Embryonic facial prominence (tissue), 1 donor: ENCODE data around the gene LRPPRC.
"Not testable (repeated sequence)": the region's sequence is repeated elsewhere in the genome, so short reads cannot be mapped to it uniquely, and the experiment has no call there.

Experiments
- DNase-seq: peaks from one replicate; pipeline ENCODE4 v3.0.0-alpha.2; 2016; ENCODE audit errors: extremely low spot score

Gene LRPPRC

GRCh38 chr2:43977677-43978375 lies 18.0 kb downstream of the LRPPRC start:
- no peak for DNase-seq

- no peak for DNase-seq
Observed at GRCh38 chr2:43960921-43961320, 34.9 kb downstream of the LRPPRC start.

GRCh38 chr2:43958397-43959275 lies 37.2 kb downstream of the LRPPRC start:
- no peak for DNase-seq

GRCh38 chr2:43950383-43951008 lies 45.3 kb downstream of the LRPPRC start:
- no peak for DNase-seq

- DNase-seq, result no peak
Observed at GRCh38 chr2:43948370-43948769, 47.4 kb downstream of the LRPPRC start.

- no peak for DNase-seq
Observed at GRCh38 chr2:43946685-43947084, 49.1 kb downstream of the LRPPRC start.

GRCh38 chr2:43945439-43945838 lies 50.4 kb downstream of the LRPPRC start:
- no peak for DNase-seq

- DNase-seq, result no peak
Observed at GRCh38 chr2:43944915-43945314, 50.9 kb downstream of the LRPPRC start.

- DNase-seq, result no peak
Observed at GRCh38 chr2:43943809-43944452, 51.9 kb downstream of the LRPPRC start.

GRCh38 chr2:43943323-43943722 lies 52.5 kb downstream of the LRPPRC start:
- no peak for DNase-seq

- DNase-seq, result no peak
Observed at GRCh38 chr2:43942881-43943280, 52.9 kb downstream of the LRPPRC start.

GRCh38 chr2:43941966-43942365 lies 53.8 kb downstream of the LRPPRC start:
- DNase-seq, result no peak

- no peak for DNase-seq
Observed at GRCh38 chr2:43941359-43941758, 54.4 kb downstream of the LRPPRC start.

- DNase-seq, result no peak
Observed at GRCh38 chr2:43939695-43940256, 56.0 kb downstream of the LRPPRC start.

GRCh38 chr2:43937269-43937820 lies 58.4 kb downstream of the LRPPRC start:
- DNase-seq, result no peak

GRCh38 chr2:43934567-43934966 lies 61.2 kb downstream of the LRPPRC start:
- DNase-seq, result no peak

GRCh38 chr2:43931293-43931692 lies 64.5 kb downstream of the LRPPRC start:
- no peak for DNase-seq

- DNase-seq, result no peak
Observed at GRCh38 chr2:43927442-43927841, 68.3 kb downstream of the LRPPRC start.

GRCh38 chr2:43925431-43925830 lies 70.4 kb downstream of the LRPPRC start:
- DNase-seq, result no peak

- DNase-seq, result no peak
Observed at GRCh38 chr2:43924463-43924862, 71.3 kb downstream of the LRPPRC start.

- not testable (repeated sequence) for DNase-seq
Observed at GRCh38 chr2:43911136-43911790, 84.5 kb downstream of the LRPPRC start.
